GF-D8 (cell line): Measurements from ENCODE around the gene WFDC1.

Source experiments
- DNase-seq: peaks from one replicate; lab custom pipeline; 2025; lab: John Stamatoyannopoulos, UW

WFDC1 gene

DNA sequence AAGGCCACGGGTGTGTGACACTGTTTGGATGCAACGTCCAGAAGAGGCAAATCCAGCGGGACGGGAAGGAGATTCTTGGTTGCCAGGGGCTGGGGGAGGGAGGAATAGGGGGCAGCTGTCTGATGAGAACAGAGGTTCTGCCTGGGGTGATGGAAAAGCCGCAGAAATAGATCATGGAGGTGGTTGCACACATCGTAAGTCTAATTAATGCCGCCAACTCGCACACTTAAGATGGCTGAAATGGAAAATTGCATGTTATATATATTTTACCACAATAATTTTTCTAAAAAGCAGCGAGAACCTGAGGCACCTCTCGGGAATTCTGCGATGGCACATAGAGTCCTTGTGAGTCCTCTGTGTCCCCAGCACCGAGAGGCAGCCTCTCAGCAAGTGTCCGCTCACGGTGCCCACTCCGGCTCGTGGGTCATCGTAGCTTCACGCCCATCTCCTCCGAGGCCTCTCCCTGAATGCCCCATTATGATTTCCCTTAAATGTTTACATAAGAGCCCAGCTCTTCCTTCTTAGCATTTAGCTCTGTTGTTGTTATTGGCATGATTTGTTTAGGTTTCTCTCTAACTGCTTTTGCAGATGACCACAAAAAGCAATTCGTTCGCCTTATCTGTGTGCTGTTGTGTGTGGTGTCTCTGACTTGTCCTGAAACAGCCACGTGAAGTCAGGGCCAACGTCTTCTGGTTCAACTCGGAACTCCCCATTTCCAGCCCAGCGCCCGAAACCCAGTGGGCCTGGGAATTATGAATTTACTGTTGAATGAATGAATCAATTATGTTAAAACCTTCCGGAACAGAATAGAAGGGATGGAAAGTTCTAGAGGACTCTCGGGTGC is 7.7 kb downstream of the WFDC1 start:
- DNase-seq: no peak

- no peak for DNase-seq
Measured at GRCh38 chr16:84303023-84303422, 8.3 kb downstream of the WFDC1 start.

GRCh38 chr16:84303516-84303915 is 8.8 kb downstream of the WFDC1 start:
- DNase-seq: no peak

GRCh38 chr16:84306564-84306963 is 11.9 kb downstream of the WFDC1 start:
- no peak for DNase-seq

DNA sequence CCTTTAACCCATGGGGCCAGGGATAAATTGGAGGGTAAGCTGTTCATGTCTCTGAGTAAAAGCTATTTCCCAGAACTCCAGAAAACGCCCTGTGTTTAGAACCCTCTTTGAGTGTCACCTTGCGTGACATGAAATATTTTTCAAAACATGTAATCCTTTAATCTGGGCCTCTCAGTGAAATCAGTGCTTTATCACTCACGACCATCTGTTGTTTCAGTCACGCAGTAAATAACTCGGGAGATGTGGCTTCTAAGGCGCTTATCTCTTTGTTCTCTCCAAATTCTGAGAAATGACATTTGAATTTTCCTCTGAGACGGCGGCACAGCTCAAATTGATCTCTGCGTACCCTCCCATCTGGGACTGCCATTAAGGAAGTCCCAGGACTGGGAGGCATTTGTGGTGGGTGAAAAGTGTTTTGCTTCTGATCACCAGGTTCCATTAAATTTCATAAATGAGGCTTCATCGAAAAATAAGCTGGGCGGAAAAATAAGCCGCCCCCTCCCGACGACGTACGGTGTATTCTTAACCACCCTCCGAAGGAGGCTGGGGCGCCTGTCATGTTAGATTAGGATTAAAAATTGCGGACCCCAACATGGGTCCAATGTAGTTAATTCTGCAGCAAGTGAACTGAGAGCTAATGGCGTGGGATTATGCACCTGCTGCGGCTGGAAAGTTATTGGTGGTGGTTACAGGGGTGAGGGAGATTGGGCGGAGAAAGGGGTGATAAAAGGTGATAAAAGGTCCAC is 12.7 kb downstream of the WFDC1 start:
- no peak for DNase-seq

GRCh38 chr16:84308120-84308519 is 13.4 kb downstream of the WFDC1 start:
- no peak for DNase-seq

DNA sequence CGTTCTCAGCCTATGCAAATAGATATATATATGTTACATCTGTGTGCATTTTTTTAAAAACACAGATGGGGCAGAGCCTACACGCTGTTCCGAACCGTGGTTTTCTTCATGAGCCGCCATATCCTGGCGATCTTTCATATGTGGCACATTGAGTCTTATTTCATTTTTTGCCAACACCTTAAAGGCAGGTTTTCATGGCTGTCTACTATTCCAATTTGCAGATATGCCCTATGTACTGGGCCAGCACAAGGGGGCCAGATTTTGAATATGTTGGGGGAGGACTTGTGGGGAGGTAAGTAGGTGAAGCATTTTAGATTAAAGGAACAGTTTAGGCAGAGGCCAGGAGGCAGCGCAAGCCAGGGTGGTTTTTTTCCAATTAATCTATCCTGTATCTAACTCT is 16.0 kb downstream of the WFDC1 start:
- no peak for DNase-seq

DNA sequence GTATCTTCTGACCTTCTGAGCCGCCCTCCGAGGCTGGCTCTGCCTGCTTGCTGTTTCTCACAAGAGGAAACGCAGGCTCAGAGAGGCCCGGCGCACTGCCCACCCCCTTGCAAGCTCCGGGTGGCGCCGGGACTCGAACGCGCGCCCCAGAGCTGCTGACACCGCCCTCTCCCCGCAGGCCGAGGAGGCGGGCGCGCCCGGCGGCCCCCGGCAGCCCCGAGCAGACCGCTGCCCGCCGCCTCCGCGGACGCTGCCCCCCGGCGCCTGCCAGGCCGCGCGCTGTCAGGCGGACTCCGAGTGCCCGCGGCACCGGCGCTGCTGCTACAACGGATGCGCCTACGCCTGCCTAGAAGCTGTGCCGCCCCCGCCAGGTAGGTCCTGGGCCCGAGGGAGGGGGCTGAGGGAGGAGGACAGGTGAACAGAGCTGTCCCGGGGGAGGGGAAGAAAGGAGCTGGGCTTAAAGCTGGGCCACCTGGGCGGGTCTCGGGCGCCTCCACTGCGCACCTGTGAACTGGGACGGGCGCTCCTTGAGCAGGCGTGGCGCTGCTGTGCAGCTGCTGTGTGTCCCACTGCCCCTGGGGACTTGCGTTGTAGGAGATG is 18.2 kb downstream of the WFDC1 start:
- no peak for DNase-seq

- DNase-seq: no peak
Measured at GRCh38 chr16:84313921-84314320, 19.2 kb downstream of the WFDC1 start.

- DNase-seq: no peak
Measured at GRCh38 chr16:84314373-84314772, 19.7 kb downstream of the WFDC1 start.

GRCh38 chr16:84314814-84315213 is 20.1 kb downstream of the WFDC1 start:
- DNase-seq: no peak

DNA sequence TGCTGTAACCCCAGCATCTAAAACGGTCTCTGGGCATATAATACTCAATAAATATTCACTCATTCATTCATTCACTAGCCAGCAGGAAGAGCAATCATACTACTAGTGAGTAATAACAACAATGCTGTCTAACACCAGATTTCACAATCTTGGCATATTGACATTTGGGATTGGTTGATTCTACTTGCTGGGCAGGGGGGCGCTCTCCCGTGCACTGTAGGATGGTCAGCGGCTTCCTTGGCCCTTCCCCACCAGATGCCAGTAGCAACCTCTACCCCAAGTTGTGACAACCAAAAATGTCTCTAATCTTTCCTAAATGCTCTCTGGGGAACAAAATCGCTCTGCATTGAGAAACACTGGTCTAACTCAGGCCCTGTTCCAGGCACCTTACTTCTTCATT is 20.7 kb downstream of the WFDC1 start:
- no peak for DNase-seq

DNA sequence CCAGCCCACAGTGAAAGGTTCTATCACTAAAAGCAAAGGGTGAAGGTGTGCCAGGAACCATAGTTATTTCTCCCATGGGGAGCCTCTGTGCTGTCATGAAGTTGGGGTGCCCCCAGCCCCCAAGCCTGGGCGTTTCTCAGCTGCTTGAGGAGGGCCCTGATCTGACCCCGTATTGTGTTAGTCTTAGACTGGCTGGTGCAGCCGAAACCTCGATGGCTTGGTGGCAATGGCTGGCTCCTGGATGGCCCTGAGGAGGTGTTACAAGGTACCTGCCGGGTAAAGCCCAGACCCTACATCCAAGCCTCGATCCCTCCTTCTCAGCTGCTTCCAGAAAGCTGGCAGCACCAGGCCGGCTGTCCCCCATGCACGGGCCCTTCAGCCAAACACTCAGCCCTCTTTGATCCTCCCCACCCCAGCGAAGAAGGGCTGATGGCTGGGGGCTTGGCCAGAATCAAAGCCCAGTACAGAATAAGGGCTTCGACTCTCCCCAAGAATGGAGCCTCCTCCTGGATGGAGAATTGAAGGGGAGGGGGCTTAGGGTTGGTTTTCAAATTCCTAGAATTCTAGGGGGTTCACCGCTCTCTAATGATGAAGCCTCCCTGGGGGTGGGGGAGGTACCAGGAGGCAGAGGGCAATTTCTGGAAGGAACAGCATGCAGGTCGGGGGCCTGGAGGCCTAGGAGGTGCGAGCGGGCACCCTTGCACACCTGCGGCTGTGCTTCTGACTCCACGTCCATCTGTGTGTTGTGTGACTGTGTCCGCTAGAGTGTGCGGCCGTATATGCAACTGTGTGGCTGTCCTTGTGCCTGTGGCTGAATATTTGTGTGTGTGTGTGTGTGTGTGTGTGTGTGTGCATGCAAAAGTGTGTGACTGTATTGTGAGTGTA is 23.7 kb downstream of the WFDC1 start:
- no peak for DNase-seq

- no peak for DNase-seq
Measured at GRCh38 chr16:84319146-84319760, 24.6 kb downstream of the WFDC1 start.

DNA sequence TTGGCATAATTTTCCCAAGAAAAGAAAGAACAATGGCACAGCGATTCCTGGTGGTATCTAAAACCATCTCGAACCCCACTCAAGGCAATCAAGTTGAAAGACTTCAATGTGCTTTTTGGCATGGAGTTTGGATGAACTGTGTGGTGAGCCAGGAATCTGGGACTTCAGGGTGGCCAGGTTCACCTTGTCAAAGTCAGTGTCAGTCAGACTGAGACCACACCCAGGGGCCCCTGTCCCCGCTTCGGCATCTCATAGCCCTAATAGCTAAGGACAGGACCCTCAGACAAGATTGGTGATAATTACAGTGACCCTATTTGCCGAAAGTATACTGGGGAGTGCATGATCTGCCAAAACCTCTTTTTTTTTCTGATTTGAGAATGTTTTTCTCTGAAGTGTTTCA is 25.8 kb downstream of the WFDC1 start:
- DNase-seq: no peak

- DNase-seq: no peak
Measured at GRCh38 chr16:84321932-84322331, 27.3 kb downstream of the WFDC1 start.

DNA sequence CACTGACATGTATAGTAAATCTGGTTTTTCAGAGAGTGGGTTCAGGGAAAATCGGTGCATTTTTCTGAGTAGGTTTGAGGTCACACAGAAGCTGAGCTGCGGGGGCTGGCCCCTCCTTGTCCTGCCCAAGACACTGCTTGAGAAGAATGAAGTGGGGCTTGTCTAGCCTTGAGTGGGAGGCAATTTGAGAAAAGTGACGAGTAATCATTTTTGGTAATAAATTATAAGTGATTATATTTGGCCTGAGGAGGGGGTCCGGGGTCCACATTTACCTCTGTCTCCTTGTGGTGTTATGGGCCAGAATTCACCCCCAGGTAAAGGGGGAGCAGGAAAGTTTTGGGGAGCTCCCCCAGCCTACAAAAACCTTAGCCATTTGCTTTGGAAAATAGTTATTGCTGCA is 28.1 kb downstream of the WFDC1 start:
- DNase-seq: no peak

- DNase-seq: no peak
Measured at GRCh38 chr16:84323606-84324005, 28.9 kb downstream of the WFDC1 start.

GRCh38 chr16:84324434-84325262 is 30.0 kb downstream of the WFDC1 start:
- DNase-seq: no peak

- DNase-seq: no peak
Measured at GRCh38 chr16:84326545-84326944, 31.9 kb downstream of the WFDC1 start.
